RWPE1 (cell line): ENCODE data around the gene DDX50.
"Not testable (repeated sequence)": the region's sequence is repeated elsewhere in the genome, so short reads cannot be mapped to it uniquely, and the experiment has no call there.

Experiments used
- CTCF ChIA-PET: fragments of 350-600 bp; sonication (Branson Sonifier 250); formaldehyde crosslinking; extraction: SDS; loops from one replicate; lab custom pipeline; 2021; lab: Yijun Ruan, JAX
- POLR2A ChIA-PET: fragments of 400-600 bp; formaldehyde crosslinking; extraction: SDS; loops from one replicate; lab custom pipeline; 2020; ENCODE audit warnings: antibody characterized with exemption; ENCODE audit not compliant: low non-redundant PET; lab: Yijun Ruan, JAX
- DNase-seq: peaks from one replicate; pipeline ENCODE4 v3.0.0; 2012; ENCODE audit warnings: low spot score
- H3K27ac ChIP-seq: fragments of 450-650 bp; 2 replicates; pipeline ENCODE4 v1.5.1; 2017
- CTCF ChIP-seq: fragments of 450-650 bp; conservative IDR thresholded peaks from 2 replicates; pipeline ENCODE4 v1.5.1; 2017; ENCODE audit warnings: low read depth, mild to moderate bottlenecking

The DDX50 gene

GRCh38 chr10:68899186-68899745 is 1.8 kb upstream of the DDX50 start:
- POLR2A ChIA-PET: no interaction called here
- no peak overlapping the region for H3K27ac ChIP-seq
- CTCF ChIA-PET: interaction anchor here (1.0 to 1.5 kb wide), 2 partner anchors 13 to 390 kb away, joined by 4 to 6 read pairs; no protein-coding TSS in a partner anchor
- TF ChIP-seq CTCF: no peak
- DNase-seq: no peak

- TF ChIP-seq CTCF: no peak
- peak; percentile 48 for DNase-seq
- CTCF ChIA-PET: interaction anchor here (0.6 to 1.5 kb wide), 3 partner anchors 14 to 429 kb away, joined by 3 to 6 read pairs (median 3); partner anchors contain the start of gene DNA2
- POLR2A ChIA-PET: interaction anchor here (0.6 to 1.3 kb wide), 3 partner anchors 15 to 307 kb away, joined by 3 to 5 read pairs (median 4); no protein-coding TSS in a partner anchor
- H3K27ac ChIP-seq: peak overlapping the region; percentile 91
Observed at GRCh38 chr10:68900427-68901104, 549 bp upstream of the DDX50 start.

- H3K27ac ChIP-seq: no peak overlapping the region
- TF ChIP-seq CTCF: no peak
- CTCF ChIA-PET: no interaction called here
- DNase-seq: no peak
- POLR2A ChIA-PET: interaction anchor here (0.6 kb wide), 1 partner anchor 570 kb away, joined by 3 read pairs; the partner anchor contains the start of gene PBLD
Observed at GRCh38 chr10:68902382-68902781, 1.3 kb downstream of the DDX50 start.

GRCh38 chr10:68924593-68924992 is 23.5 kb downstream of the DDX50 start:
- ChIA-PET POLR2A (interaction anchor here (0.5 to 0.6 kb wide), 2 partner anchors 21 to 218 kb away, joined by 3 to 4 read pairs; no protein-coding TSS in a partner anchor), CTCF (interaction anchor here (0.7 kb wide), 2 partner anchors 34 to 468 kb away, joined by 3 read pairs; no protein-coding TSS in a partner anchor)

GRCh38 chr10:68925489-68925888 is 24.4 kb downstream of the DDX50 start:
- POLR2A ChIA-PET: no interaction called here

More at GRCh38 chr10:68924593-68924992, 23.5 kb downstream of the DDX50 start:
- TF ChIP-seq CTCF: no peak
- no peak for DNase-seq
- no peak overlapping the region for H3K27ac ChIP-seq

GRCh38 chr10:68929157-68929556 is 28.0 kb downstream of the DDX50 start:
- DNase-seq, H3K27ac ChIP-seq, CTCF ChIA-PET, POLR2A ChIA-PET: not testable (repeated sequence)

More at GRCh38 chr10:68925489-68925888, 24.4 kb downstream of the DDX50 start:
- no peak for TF ChIP-seq CTCF
- CTCF ChIA-PET: interaction anchor here (0.6 kb wide), 1 partner anchor 49 kb away, joined by 6 read pairs; no protein-coding TSS in a partner anchor
- H3K27ac ChIP-seq: no peak overlapping the region
- no peak for DNase-seq

GRCh38 chr10:68929888-68930287 is 28.8 kb downstream of the DDX50 start:
- POLR2A ChIA-PET, CTCF ChIA-PET, H3K27ac ChIP-seq, DNase-seq: not testable (repeated sequence)

GRCh38 chr10:68932860-68933259 is 31.7 kb downstream of the DDX50 start:
- POLR2A ChIA-PET, DNase-seq, H3K27ac ChIP-seq, CTCF ChIA-PET: not testable (repeated sequence)
